ENCODE results near the gene TEKT5.

The TEKT5 gene

DNA sequence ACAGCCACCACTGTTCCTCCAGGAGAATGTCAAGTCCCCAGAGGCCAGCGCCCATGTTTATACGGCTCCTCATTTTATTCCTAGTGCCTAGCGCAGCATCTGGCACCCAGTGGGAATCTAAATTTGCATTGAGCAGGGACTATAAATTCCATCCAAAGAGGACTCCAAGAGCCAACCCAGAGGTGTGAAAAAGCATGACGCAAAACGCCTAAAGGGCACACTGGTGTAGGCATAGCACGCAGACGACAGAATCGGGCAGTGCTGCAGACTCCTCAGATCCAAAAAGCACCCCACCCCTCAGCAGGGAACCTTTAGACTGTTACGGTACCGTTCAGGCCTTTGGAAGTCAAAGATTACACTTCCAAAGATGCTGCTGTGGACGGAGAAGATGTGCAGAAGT is 19.5 kb downstream of the TEKT5 start:
- TF ChIP-seq GATA2 (IDR thresholded peaks at IDR 0.05; ENCODE audit: low read depth, low read length) (no peak), GATA3 (IDR thresholded peaks at IDR 0.05; ENCODE audit: low read depth, low read length) (no peak)

DNA sequence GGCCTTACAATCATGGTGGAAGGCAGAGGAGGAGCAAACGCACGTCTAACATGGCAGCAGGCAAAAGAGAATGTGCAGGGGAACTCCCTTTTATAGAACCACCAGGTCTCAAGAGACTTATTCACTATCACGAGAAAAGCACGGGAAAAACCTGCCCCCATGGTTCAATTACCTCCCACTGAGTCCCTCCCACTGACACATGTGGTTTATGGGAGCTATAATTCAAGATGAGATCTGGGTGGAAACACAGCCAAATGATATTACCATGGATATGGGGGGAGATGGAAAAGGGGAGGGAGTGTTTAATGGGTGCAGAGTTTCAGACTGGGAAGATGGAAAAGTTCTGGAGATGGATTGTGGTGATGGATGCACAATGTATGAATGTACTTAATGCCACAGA is 23.0 kb downstream of the TEKT5 start:
- TF ChIP-seq GATA2 (IDR thresholded peaks at IDR 0.05; ENCODE audit: low read depth, low read length) (no peak), GATA3 (IDR thresholded peaks at IDR 0.05; ENCODE audit: low read depth, low read length) (no peak)

- TF ChIP-seq GATA3 (IDR thresholded peaks at IDR 0.05; ENCODE audit: low read depth, low read length) (no peak), GATA2 (IDR thresholded peaks at IDR 0.05; ENCODE audit: low read depth, low read length) (no peak)
These were observed 24.9 kb downstream of the TEKT5 start for GRCh38 chr16:10669791-10670190.

- no peak for TF ChIP-seq GATA3 (IDR thresholded peaks at IDR 0.05; ENCODE audit: low read depth, low read length)
- no peak for TF ChIP-seq GATA2 (IDR thresholded peaks at IDR 0.05; ENCODE audit: low read depth, low read length)
These were observed 26.2 kb downstream of the TEKT5 start for GRCh38 chr16:10668322-10669045.

DNA sequence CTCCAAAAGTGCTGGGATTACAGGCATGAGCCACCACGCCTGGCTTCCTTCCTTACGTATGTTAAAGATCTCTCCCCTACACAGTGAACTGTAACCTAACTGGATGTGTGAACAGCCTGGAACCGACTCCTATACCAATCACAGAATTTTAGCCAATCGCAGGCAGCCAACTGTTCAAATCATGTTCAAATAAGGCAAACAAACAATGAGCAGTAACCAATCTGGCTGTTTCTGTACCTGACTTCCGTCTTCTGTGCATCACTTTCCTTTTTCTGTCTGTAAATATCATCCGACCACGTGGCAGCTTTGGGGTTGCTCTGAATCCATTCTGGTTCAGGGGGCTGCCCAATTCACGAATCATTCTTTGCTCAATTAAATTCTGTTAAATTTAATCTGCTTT is 27.5 kb downstream of the TEKT5 start:
- TF ChIP-seq GATA3 (IDR thresholded peaks at IDR 0.05; ENCODE audit: low read depth, low read length) (no peak), GATA2 (IDR thresholded peaks at IDR 0.05; ENCODE audit: low read depth, low read length) (no peak)

- TF ChIP-seq GATA3 (IDR thresholded peaks at IDR 0.05; ENCODE audit: low read depth, low read length) (no peak), GATA2 (IDR thresholded peaks at IDR 0.05; ENCODE audit: low read depth, low read length) (no peak)
These were observed 28.4 kb downstream of the TEKT5 start for GRCh38 chr16:10666291-10666690.

DNA sequence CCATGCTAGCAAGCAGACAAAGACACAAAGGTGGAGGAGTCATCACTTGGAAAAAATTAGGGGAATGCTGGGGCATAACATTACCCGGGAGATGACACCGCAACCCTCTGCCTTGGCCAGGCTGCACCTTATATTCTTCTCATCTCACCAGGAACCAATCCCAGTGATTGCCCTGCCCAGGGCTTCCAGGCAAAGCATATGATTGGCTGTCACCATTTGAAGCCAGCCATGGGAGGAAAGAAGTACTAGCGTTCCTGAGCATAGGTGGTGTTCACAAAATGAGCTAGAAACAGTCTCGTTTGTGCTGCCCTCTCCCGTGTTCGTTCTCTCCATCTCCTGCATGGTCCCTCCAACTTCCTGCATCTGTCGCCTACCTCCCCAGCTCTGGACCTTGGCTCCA is 29.6 kb downstream of the TEKT5 start:
- TF ChIP-seq GATA2 (IDR thresholded peaks at IDR 0.05; ENCODE audit: low read depth, low read length) (no peak), GATA3 (IDR thresholded peaks at IDR 0.05; ENCODE audit: low read depth, low read length) (no peak)

GRCh38 chr16:10664720-10665126 is 30.0 kb downstream of the TEKT5 start:
- TF ChIP-seq GATA2 (IDR thresholded peaks at IDR 0.05; ENCODE audit: low read depth, low read length) (no peak), GATA3 (IDR thresholded peaks at IDR 0.05; ENCODE audit: low read depth, low read length) (no peak)

DNA sequence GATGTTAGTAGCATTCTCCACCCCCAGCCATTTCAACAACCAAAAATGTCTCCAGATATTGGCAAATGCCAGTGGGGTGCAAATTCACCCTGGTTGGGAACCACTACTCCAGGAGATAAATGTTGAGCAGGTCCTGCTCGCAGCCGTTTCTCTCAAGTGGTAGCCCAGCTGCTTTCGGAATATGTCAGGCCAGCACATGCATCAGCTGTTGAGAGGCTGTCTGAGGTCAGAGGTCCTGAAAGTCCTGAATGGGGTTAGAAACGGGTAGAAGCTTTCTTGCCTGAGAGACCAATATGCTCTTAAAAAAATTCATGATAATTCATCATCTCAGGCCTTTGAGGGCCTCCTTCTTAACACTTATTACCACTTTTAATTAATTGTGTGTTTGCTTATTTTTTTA is 31.0 kb downstream of the TEKT5 start:
- TF ChIP-seq GATA2 (IDR thresholded peaks at IDR 0.05; ENCODE audit: low read depth, low read length) (no peak), GATA3 (IDR thresholded peaks at IDR 0.05; ENCODE audit: low read depth, low read length) (no peak)

DNA sequence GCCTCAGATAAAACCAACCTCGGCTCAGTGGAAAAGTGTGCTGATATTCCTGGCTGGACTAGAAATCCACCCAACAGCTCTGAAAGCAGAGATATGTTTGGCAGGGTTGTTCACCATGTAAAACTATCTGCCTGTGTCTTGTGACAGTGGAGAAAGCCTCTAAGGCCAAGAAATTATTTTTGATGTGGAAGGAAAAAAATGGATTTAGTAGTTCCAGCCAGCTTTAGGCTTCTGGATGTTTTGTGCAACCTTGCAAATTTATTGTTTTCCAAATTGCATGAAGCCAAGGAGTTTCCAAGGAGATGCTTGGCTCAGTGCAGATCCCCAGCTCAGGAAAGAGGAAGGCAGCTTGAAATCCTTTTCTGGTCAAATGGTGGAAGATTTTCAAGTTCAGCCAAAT is 31.6 kb downstream of the TEKT5 start:
- no peak for TF ChIP-seq GATA2 (IDR thresholded peaks at IDR 0.05; ENCODE audit: low read depth, low read length)

DNA sequence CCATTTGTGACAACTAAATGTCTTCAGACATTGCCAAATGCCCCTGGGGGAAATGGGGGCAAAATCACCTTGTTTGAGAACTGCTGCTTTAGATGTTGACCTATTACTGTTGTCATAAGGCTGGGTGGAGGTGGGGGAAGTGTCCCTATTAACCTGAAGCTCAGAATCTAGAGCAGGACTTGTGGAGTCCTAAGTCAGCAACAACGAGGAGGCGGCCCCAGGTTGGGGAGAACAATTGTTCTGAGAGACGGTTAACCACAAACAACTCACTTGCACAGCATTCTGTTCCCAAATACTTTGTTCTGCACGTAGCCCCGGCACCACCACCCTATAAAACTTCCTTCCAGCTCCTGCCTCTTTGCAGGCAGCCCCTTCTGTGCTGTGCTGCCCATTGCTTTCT is 32.5 kb downstream of the TEKT5 start:
- TF ChIP-seq GATA2 (IDR thresholded peaks at IDR 0.05; ENCODE audit: low read depth, low read length), result no peak
- TF ChIP-seq GATA3 (IDR thresholded peaks at IDR 0.05; ENCODE audit: low read depth, low read length), result no peak

GRCh38 chr16:10661737-10662136 is 33.0 kb downstream of the TEKT5 start:
- TF ChIP-seq GATA3 (IDR thresholded peaks at IDR 0.05; ENCODE audit: low read depth, low read length), result no peak
- TF ChIP-seq GATA2 (IDR thresholded peaks at IDR 0.05; ENCODE audit: low read depth, low read length), result no peak

GRCh38 chr16:10660950-10661635 is 33.6 kb downstream of the TEKT5 start:
- TF ChIP-seq GATA3 (IDR thresholded peaks at IDR 0.05; ENCODE audit: low read depth, low read length) (no peak), GATA2 (IDR thresholded peaks at IDR 0.05; ENCODE audit: low read depth, low read length) (no peak)

GRCh38 chr16:10658943-10659342 is 35.8 kb downstream of the TEKT5 start:
- no peak for TF ChIP-seq GATA3 (IDR thresholded peaks at IDR 0.05; ENCODE audit: low read depth, low read length)
- TF ChIP-seq GATA2 (IDR thresholded peaks at IDR 0.05; ENCODE audit: low read depth, low read length), result no peak

DNA sequence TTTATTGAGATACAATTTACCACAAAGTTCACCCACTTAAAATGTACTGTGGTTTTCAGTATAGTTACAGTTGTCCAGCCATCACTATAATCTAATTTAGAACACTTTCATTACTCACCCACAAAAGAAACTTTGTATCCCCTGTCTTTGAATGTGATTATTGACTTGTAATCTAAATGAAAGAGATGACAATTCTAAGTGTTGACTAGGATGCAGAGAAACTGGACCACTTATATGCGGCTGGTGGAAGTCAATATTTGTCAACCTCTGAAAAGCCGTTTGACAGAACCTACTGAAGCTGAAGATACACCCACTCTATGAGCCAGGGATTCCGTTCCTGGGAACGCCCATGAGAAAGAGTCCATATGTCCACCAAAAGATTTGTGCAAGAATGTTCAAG is 36.8 kb downstream of the TEKT5 start:
- TF ChIP-seq GATA3 (IDR thresholded peaks at IDR 0.05; ENCODE audit: low read depth, low read length) (no peak), GATA2 (IDR thresholded peaks at IDR 0.05; ENCODE audit: low read depth, low read length) (no peak)

Measured in SH-SY5Y (cell line).